GM18526 (cell line): ENCODE data around the gene SDK2.

Source experiments
- POLR2A ChIP-seq: IDR thresholded peaks from 3 replicates; pipeline ENCODE4 v1.6.1; 2011; ENCODE audit not compliant: insufficient read length; ENCODE audit errors: extremely low read depth

Gene SDK2

DNA sequence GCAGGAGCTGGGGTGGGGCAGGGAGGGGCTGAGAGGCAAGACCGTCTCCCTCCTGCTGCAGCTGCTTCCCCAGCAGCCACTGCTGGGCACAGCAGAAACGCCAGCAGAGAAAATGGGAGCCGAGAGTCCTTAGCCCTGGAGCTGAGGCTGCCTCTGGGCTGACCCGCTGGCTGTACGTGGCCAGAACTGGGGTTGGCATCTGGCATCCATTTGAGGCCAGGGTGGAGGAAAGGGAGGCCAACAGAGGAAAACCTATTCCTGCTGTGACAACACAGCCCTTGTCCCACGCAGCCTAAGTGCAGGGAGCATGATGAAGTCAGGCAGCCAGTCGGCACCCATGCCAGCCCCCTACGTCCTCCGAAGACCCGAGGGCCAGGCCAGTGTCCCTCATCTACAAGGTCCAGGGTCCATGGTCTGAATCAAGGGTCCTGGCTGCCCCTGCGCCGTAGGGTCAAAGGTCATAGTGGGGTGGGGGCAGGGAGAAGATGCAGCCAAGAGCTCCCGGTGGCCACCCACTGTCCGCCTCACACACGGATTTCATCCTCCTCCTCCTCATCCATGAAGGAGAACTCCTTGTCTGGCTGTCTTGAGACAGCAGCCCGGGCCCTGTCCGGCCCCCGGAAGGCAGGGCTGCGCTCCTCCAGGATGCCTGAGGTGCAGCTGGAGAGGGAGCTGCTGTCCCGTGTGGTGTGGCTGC is 359.2 kb downstream of the SDK2 start:
- TF ChIP-seq POLR2A: no peak
